NCI-H460 (cell line): Measurements from ENCODE around the gene MYPN. TPM values are rescaled to one million over a fixed set of nuclear protein-coding genes. Genes with fewer than 3 reads are reported as not detected.

Source experiments
- DNase-seq: peaks from one replicate; pipeline ENCODE4 v3.0.0-alpha.2; 2016; ENCODE audit warnings: low read depth; ENCODE audit errors: extremely low read depth
- total RNA-seq: library from RNA; depleted of rRNA; stranded (reverse); fragments of >200 nt; shearing (Covaris generic); gene quantifications from 2 replicates; pipeline ENCODE4 v1.2.3, GENCODE V29; 2014

MYPN gene
- total RNA-seq, 1 experiment from 2014 or later, result 5.4 TPM

DNA sequence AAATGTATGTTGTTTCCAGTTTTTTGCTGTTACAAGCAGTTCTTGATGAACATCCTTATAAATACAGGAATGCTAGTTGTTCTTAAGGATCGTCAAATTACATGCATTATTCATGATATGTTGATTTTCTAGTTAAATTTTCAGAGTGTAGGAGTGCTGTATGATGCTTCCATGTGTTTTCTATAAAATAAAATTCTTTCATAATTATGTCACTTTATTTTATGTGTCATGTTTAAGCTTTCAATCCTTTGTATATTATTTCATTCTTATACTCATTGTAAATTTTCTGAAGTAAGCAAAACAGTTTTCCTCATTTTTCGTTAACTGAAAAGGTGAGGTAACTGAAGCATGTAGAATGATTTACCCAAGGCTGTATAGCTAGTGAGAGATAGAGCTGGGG is 16.8 kb upstream of the MYPN start:
- DNase-seq, result no peak

DNA sequence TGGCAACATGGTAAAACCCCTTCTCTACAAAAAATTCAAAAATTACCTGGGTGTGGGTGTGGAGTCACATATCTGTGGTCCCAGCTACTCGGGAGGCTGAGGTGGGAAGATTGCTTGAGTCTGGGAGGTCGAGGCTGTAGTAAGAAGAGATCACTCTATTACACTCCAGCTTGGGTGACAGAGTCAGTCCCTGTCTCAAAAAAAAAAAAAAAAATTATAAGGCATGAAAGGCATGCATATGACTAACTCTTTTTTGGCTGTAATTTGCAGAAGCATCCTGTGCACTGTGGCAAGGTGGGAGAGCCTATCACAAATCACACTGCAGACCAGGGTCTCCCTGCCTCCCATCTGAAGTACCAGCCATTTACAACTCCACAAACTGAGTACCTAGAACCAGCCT is 14.1 kb upstream of the MYPN start:
- no peak for DNase-seq

DNA sequence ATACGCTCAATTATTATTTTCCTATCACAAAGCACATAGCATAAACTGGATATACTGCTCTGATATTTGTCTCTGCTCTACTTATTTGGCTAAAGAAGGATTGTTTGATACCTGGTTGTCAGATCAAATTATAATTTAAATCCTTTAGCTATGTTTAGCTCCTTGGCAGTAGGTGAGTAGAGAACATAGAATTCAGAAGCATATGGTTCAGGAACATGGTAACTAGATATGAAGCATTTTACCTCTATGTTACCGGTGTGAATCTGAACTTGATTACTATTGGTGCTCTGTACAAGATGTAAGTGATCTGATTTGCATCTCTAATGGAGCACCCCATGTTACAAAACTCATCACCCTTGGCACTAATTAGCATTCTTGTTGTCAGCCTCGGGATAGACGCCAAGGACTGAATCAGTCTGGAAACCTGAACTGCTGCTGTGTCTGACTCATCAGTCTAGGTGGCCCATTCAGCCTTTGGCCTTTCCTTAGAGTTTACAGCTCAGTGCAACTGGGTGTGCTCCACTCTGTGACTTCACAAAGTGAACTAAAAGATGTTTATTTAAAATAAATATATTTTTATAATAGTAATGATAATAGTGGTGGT is 12.3 kb upstream of the MYPN start:
- DNase-seq, result peak; percentile 75

DNA sequence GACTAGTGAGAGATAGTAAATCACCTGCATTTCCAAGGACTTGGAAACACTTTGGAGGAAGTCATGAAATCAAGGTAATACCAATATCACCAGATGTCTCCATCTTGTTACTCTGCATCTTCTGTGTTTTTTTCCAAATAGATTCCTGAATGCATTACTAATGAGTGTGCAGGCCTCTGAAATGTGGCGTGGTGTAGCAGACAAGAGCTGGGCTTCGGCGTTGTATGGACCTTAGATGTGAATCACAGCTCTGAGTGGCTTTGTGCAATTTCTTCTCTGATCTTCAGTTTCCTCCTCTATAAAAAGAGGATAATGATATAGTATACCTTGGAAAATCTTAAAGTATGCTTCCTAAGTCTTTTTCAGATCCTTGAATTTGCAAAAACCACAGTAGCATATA is 9.6 kb upstream of the MYPN start:
- no peak for DNase-seq

DNA sequence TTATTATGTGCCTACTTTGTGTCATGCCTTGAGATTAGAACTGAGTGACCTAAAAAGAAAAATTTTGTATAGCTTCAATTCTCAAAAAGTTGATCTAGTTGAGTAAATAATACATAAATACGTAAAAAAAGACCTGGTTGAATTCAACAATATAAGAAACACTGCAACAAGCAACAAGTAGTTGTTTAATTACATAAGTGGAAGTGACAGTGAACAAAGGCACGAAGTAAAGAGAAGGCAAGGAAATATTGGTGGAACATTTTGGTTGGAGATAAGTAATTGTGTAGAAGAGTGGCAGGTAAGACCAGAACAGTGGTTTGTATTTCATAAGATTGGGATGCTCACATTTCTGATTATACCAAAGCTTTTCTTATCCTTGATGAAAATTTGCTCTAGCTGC is 8.2 kb upstream of the MYPN start:
- DNase-seq, result no peak

DNA sequence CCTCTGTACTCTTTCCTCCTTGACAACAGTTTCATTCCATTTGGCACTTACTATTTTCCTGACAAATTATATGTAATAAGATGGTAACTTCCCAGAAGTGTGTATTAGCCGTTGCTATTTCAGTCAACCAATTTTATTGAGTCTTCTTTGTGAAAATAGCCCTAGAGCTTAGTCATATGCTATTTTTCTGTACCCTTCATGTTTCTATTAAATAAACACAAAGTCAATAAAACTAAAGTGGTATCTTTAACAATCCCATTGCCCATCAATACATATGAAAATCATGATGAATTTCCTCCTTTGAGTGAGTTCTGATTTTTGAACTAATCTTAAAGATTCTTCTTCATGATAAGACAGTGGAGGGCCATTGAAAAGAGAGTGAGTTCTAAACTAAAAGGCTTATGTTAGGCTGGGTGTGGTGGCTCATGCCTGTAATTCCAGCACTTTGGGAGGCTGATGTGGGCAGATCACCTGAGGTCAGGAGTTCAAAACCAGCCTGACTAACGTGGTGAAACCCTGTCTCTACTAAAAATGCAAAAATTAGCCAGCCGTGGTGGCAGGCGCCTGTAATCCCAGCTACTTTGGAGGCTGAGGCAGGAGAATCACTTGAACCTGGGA is 5.9 kb upstream of the MYPN start:
- no peak for DNase-seq

DNA sequence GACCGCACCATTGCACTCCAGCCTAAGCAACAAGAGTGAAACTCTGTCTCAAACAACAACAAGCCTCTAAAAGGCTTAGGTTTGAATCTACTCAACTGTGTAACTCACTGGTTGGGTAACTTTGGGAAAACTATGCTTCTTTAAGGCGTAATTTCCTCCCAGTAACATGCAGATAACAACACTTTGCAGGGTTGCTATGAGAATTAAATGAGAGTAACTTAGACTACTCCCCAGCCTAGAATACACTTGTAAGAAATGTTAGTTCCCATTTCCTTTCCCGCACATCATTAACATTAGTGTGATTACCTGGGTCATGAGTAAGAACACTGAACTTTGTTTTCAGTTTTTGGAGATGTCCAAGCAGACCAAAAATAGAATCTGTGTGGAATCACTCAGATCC is 5.4 kb upstream of the MYPN start:
- no peak for DNase-seq

DNA sequence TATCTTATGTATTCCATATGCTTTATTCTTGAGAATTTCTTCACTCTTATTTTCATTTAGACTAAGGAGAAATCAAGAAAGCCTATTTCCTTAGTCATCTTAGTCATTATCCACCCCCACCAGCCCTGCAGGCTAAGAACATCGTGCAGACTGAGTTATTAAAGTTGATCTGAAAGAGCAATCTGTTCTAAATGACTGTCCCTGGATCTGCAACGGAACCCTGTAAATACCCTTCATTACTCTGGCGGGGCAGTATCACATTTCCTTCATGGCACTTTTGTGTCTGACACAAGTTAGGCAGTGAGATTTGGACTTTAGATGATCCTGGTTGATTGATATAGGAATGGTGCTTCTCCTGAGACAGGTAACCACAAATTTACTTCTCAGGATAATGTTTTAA is 3.5 kb upstream of the MYPN start:
- DNase-seq, result peak; percentile 25

DNA sequence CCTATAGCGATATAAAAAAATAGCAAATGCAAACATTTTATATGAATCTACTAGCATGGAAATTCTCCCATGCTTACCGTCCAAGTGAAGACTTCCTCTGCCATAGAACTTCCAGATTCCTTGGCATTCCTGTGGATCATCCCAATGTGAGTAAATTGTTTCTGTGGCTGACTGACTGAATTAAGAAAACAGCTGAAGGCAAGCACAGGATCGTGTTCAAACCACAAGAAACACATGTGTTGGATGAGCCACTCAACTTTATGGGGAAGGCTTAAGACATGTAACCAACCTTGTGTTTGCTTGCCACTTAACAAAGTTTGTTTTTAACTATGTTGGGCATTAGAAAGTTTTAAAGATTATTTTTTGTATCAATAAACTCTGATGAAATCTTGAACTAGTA is 2.6 kb upstream of the MYPN start:
- peak; percentile 40 for DNase-seq

DNA sequence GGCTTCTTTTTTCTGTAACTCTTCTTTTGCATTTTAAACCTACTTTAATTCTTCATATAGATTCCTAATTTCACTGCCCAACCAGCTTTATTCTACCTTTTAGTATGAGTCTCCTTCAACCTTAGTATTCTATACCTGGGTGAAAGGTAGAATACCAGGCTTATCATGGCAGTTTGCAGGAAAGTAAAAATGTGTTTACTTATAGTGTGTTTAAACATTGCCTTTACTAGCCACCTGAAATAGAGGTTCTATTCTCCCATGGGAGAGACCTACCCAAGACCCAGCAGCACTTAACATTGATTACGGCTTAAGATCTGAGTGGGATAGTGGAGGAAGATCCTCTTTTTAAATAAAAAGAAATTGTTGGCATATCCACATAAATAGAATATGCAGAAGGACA is 1.6 kb upstream of the MYPN start:
- DNase-seq, result no peak

DNA sequence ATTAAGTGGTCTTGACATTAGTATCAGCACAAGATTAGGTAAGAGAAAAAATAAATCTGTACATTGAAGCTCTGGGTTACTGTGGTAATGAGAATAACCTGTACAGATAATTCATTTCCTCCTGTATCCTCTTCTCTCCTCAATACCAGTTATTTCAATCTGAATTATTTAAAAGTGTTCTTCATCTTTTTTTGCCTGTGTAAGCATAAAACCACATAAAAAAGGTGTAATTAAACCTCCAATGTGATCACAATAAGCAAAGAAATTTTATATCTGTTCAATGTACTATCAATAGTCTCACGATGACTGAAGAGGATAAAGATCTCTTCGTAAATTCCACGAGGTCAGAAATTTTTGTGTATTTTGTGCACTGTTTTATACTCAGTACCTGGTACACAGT is 1.2 kb upstream of the MYPN start:
- no peak for DNase-seq

DNA sequence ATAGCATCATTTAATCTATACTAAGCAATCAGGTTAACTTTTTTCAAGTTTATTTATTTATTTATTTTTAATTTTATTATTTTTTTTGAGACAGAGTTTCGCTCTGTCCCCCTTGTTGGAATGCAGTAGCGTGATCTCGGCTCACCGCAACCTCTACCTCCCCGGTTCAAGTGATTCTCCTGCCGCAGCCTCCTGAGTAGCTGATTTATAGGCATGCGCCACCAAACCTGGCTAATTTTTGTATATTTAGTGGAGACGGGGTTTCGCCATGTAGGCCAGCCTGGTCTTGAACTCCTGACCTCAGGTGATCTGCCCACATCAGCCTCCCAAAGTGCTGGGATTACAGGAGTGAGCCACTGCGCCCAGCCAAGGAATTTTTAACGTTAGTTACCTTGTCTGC is 635 bp upstream of the MYPN start:
- DNase-seq, result no peak

DNA sequence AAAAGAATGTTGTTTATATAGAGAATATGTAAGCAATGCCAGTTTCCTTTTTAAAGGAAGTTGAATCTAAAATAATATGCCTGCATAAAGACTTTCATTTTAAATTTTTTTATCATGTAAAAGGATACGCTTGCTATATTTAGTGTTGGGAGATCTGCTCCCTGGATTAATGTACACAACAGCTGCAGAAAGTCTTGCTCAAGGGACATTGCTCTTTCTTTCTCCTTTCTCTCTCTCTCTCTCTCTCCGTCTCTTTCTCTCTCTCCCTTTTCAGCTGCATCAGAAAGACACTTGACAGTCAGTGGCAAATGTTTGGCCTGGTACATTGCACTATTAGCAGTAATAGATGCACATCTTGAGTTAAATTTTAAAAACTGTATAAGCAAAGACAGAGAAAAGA is 739 bp downstream of the MYPN start:
- DNase-seq, result no peak

DNA sequence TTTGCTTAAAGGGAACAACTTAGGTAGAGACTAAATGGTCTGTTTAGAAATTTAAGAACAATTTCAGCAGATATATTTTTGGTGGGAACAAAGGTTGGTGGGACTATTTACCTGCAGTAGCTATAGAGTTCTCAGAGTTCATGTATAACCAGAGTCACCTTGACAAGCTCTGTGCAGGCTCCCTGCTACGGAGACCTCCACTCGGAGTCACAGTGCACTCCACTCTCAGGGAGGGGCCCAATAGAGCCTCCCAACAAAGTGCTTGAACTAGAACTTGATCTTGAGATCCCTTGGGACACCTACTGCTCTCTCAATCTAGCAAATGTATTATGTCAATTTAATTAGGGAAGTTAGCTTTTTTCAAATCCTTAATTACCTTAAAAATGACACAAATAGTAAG is 2.3 kb downstream of the MYPN start:
- DNase-seq, result no peak

DNA sequence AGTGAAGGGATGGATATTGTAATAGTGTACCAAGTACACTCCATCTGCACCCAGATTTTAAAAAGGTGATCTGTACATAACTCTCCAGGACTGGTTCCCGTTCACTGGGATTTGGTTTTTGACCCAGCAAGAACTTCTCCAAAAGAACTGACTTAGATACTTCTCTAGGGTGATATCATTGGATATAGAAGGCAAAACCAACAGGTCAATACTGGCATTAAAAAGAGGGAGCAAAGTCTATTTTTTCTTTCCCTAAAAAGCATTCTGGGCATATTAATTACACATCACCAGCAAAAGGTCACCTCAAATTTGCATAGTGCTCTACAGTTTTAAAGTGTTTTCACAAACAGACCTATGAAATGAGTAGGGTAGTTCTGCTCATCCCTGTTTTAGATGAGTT is 3.5 kb downstream of the MYPN start:
- DNase-seq, result no peak

DNA sequence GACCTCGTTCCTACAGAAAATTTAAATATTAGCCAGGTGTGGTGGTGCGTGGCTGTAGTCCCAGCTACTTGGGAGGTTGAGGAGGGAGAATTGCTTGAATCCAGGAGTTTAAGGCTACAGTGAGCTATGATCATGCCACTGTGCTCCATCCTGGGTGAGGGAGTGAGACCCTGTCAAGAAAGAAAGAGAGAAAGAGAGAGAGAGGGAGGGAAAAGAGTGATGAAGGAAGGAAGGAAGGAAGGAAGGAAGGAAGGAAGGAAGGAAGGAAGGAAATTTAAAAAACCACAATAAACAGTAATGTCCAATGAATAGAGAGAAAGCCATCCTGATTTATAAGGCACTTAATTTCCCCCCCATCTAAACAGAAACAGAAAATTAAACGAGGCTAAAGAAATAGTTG is 9.4 kb downstream of the MYPN start:
- DNase-seq, result no peak

DNA sequence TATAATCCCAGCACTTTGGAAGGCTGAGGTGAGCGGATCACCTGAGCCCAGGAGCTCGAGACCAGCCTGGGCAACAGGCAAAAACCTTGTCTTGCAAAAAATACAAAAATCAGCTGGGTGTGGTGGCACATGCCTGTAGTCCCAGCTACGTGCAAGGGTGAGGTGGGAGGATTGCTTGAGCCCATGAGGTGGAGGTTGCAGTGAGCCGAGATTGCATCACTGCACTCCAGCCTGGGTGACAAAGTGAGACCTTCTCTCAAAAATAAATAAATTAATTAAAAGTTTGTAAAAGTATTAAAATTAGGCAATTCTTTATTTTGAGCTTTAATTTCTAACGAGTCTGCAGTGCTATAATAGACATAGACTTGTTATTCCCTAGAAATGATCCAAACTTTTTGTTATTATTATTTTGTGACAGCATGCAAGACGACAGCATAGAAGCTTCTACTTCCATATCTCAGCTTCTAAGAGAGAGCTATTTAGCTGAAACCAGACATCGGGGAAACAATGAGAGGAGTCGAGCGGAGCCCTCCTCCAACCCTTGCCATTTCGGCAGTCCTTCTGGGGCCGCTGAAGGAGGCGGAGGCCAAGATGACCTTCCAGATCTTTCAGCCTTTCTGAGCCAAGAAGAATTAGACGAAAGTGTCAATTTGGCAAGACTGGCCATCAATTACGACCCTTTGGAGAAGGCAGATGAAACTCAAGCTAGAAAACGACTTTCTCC is 11.9 kb downstream of the MYPN start:
- DNase-seq, result no peak

DNA sequence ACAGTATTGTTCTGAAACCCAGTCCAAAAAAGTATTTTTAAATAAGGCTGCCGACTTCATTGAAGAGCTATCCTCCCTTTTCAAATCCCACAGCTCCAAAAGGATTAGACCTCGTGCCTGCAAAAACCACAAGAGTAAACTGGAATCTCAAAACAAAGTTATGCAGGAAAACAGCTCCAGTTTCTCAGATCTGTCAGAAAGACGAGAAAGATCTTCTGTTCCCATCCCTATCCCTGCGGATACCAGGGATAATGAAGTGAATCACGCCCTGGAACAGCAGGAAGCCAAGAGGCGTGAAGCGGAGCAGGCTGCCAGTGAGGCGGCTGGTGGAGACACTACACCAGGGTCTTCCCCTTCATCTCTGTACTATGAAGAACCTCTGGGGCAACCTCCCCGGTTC is 12.6 kb downstream of the MYPN start:
- DNase-seq, result no peak

DNA sequence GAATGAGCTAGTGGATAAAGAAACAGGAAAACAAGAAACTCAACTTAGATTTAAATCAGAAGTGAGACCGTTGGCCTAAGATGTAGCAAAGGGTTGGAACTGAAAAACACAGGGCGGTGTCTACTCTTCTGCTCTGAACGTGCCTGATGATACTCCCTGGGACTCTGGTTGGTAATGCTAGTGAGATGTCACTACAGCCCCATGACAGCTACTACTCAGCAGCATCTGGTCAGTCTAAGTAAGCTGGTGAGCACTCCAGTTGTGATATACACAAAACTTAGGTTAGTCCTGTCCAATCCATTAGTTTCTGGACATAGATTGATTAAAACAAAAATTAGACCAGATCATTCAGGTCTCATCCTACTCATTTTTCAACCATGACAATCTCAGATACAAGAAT is 15.4 kb downstream of the MYPN start:
- no peak for DNase-seq

DNA sequence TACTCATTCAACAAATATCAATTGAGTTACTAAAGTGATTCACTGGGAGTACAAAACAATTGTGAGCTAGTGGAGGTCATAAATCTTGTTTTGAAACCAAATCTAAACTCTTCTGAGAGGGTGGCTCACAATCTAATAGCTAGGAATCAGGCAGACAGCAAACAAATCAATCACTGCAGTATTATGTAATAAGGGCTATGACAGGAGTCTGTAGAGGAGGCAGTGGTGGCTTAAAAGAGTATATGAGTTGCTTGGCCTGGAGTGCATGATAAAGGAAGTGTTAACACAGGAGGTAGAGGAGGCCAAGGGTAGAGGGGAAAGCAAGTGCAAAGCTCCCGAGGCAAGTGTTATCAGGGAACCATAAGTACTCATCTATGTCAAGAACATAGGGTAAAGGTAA is 16.5 kb downstream of the MYPN start:
- DNase-seq, result no peak

DNA sequence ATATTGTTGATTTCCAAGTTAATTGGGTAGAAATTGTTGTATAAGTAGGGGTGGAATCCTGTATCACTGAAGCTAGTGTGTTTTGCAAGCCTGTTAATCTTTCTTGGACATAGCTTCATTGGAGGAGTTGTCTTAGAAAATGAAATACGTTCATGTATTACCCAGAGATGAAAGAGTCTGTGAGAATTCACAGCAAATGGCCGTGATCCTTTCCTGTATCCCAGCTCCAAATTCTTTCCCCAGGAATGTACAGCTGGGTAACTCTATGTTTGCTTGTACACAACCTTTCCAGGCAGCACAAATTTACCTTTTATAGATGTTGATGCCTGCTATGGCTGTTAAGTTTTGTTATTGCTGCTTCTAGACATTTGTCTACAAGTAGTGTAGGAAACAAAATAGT is 18.7 kb downstream of the MYPN start:
- DNase-seq, result no peak

DNA sequence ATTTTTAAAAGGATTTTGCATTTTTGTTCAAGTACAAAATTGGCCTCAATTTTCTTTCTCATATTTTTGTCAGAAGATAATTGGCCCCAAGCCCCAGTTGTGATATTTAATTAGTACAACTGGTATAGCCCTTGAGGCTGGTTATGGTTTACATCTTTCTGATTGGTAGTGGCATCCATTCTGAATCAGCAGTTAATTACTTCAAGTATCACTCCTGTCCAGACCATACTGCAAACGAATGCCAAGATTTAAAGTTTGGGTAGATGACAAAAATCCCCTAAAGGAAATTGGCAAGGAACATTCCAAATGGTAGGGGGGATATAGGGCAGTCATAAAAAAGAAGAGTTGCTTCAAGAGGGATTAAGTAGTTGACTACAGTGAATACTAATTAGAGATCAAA is 23.1 kb downstream of the MYPN start:
- no peak for DNase-seq

DNA sequence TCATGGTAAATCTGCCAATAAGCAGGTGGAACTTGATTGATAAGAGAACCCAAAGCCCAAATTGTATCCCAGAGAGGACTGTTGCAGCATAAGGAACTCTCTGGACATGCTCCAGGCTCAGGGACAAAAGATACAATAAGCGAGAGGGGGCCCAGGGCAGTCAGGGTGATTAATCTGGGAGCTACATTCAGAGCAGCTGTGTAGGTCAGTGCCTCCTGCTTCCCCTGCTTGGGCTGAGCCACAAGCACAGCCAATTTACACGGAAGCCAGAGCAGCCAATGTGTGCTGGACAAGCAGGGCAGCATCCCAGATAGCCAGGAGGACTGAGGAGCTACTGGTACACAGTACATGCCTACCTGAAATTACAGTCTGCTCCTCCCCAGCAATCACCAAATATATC is 24.2 kb downstream of the MYPN start:
- DNase-seq, result no peak
